Ectodermal cell (in vitro differentiated cells): Measurements from ENCODE around the gene LATS1.

Experiments used
- H3K27ac ChIP-seq: 2 replicates; pipeline ENCODE4 v1.7.0; 2013; ENCODE audit warnings: mild to moderate bottlenecking, low read depth, low read length; ENCODE audit not compliant: insufficient read depth, poor library complexity, severe bottlenecking
- H3K27me3 ChIP-seq: 2 replicates; pipeline ENCODE4 v1.7.0; 2013; ENCODE audit warnings: mild to moderate bottlenecking, low read length; ENCODE audit not compliant: insufficient read depth, control insufficient read depth, poor library complexity, severe bottlenecking
- H3K36me3 ChIP-seq: one replicate; pipeline ENCODE4 v1.7.0; 2013; ENCODE audit warnings: low read length; ENCODE audit not compliant: control insufficient read depth, insufficient read depth
- H3K4me1 ChIP-seq: one replicate; pipeline ENCODE4 v1.7.0; 2013; ENCODE audit warnings: low read length; ENCODE audit not compliant: control insufficient read depth, insufficient read depth
- H3K4me3 ChIP-seq: 2 replicates; pipeline ENCODE4 v1.7.0; 2013; ENCODE audit warnings: low read depth, low read length, control low read depth; ENCODE audit not compliant: insufficient read depth
- H3K9me3 ChIP-seq: 2 replicates; pipeline ENCODE4 v1.7.0; 2013; ENCODE audit warnings: mild to moderate bottlenecking, low read length, moderate library complexity; ENCODE audit not compliant: control insufficient read depth
- WGBS, 2 experiments: methylation state at CpG; one replicate each; pipeline ENCODE4 v1.1.7; 2013; ENCODE audit warnings: missing lambda C conversion rate in 2 of 2; 5-methylcytosine and 5-hydroxymethylcytosine counted together

Gene LATS1

DNA sequence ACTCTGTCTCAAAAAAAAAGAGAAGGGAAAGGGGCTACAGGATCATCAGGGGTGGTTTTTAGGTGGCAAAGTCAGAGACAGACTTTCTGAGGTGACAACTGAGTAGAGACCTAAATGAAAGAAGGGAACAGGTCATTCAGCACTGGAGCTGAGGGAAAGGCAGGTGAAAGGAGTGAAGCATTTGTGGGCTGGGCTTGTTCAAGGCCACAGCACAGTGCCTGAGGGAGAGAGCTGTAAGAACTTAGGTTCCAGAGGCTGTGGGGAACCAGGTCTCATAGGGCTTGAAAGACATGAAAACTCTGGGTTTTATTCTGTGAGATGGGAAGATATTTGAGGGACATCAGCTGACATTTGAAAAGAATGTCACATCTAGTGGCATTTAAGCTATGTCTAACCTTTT, 90.2 kb downstream of the LATS1 start:
- Histone ChIP-seq H3K4me3 (no peak overlapping the region), H3K36me3 (no peaks in the 10 kb centered on the region), H3K9me3 (no peaks in the 10 kb centered on the region), H3K4me1 (no peaks in the 10 kb centered on the region), H3K27me3 (no peaks in the 10 kb centered on the region), H3K27ac (no peak overlapping the region)

GRCh38 chr6:149615805-149616204, 102.1 kb downstream of the LATS1 start:
- Histone ChIP-seq H3K4me3 (no peak overlapping the region), H3K4me1 (no peaks in the 10 kb centered on the region), H3K9me3 (no peaks in the 10 kb centered on the region), H3K27me3 (no peaks in the 10 kb centered on the region), H3K36me3 (no peaks in the 10 kb centered on the region), H3K27ac (no peak overlapping the region)
- 92 to 100% methylated on average over 1 to 5 of the region's 5 CpGs for WGBS, 2 experiments

DNA sequence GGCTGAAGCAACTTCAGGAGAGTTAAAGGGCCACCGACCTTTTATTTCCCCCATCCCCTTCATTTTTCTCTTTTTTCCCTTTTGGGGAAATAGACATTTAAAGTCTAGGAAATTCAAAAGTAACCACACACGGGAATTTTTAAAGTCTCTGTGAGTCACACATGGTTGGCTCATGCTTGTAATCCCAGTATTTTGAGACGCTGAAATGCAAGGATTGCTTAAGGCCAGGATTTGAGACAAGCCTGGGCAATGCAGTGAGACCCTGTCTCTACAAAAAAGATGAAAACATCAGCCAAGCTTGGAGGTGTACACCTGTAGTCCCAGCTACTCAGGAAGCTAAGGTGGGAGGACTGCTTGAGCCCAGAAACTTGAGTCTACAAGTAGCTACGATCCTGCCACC, 103.6 kb downstream of the LATS1 start:
- H3K27ac ChIP-seq, result no peak overlapping the region
- 84 to 86% methylated on average over 4 of the region's 4 CpGs for WGBS, 2 experiments
- no peaks in the 10 kb centered on the region for H3K4me1 ChIP-seq

DNA sequence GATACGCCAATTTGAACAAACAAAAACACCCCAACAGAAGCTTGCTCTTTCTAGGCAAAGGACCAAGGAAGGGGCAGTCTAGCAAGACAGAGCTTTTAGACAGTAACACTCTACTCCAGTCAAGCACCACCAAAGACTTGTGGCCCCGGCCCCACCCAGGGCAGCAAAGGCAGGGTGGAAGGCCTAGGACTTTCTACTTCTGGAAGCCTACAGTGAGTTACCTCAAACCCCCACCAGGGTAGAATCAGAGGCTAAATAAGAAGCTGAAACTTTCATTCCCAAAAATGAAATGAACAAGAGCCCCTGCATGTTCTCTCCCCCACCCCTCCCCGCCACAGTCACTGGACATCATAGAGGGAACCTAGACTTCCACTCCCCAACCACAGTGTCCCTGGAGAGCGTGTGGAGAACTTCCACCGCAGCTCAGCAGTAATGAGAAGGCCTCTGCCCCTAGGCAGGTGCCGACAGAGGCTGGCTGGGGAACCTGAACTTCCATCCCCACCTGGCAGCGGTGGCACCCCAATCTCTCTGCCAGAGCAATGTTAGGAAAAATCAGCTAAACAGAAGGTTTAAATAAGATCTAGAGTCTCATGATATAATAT, 109.4 kb downstream of the LATS1 start:
- 93 to 95% methylated on average over 6 to 7 of the region's 7 CpGs for WGBS, 2 experiments
- Histone ChIP-seq H3K27ac (no peak overlapping the region), H3K36me3 (no peaks in the 10 kb centered on the region), H3K9me3 (no peaks in the 10 kb centered on the region), H3K4me3 (no peak overlapping the region), H3K27me3 (no peaks in the 10 kb centered on the region), H3K4me1 (no peaks in the 10 kb centered on the region)

More for the DNA sequence above, 103.6 kb downstream of the LATS1 start:
- no peaks in the 10 kb centered on the region for H3K27me3 ChIP-seq
- no peak overlapping the region for H3K4me3 ChIP-seq
- H3K9me3 ChIP-seq, result no peaks in the 10 kb centered on the region
- no peaks in the 10 kb centered on the region for H3K36me3 ChIP-seq
